Smooth muscle cell (in vitro differentiated cells): ENCODE results near the gene IKZF3. TPM values are rescaled to one million over a fixed set of nuclear protein-coding genes. Genes with fewer than 3 reads are reported as not detected.

Experiments used
- DNase-seq: peaks from one replicate; lab custom pipeline; 2025; ENCODE audit not compliant: unreplicated experiment; lab: John Stamatoyannopoulos, UW
- H2AFZ ChIP-seq: fragments of 200-600 bp; sonication (generic); 2 replicates; pipeline ENCODE4 v1.6.0; 2016; ENCODE audit warnings: antibody characterized with exemption, low read depth, mild to moderate bottlenecking
- H3F3A ChIP-seq: fragments of 200-600 bp; sonication (generic); 2 replicates; pipeline ENCODE4 v1.6.0; 2017; ENCODE audit warnings: antibody characterized with exemption, low read depth
- H3K27ac ChIP-seq: fragments of 200-600 bp; sonication (generic); 2 replicates; pipeline ENCODE4 v1.5.1; 2016; ENCODE audit warnings: low read depth, mild to moderate bottlenecking
- H3K27me3 ChIP-seq: fragments of 200-600 bp; sonication (generic); 2 replicates; pipeline ENCODE4 v1.6.1; 2016; ENCODE audit warnings: low read depth, mild to moderate bottlenecking
- H3K36me3 ChIP-seq: fragments of 200-600 bp; sonication (generic); 2 replicates; pipeline ENCODE4 v1.5.1; 2016; ENCODE audit warnings: low read depth
- H3K4me1 ChIP-seq: fragments of 200-600 bp; sonication (generic); 2 replicates; pipeline ENCODE4 v1.5.1; 2016; ENCODE audit warnings: low read depth
- H3K4me2 ChIP-seq: fragments of 200-600 bp; sonication (generic); 2 replicates; pipeline ENCODE4 v1.6.0; 2016; ENCODE audit warnings: mild to moderate bottlenecking
- H3K4me3 ChIP-seq: fragments of 200-600 bp; sonication (generic); 2 replicates; pipeline ENCODE4 v1.5.1; 2016; ENCODE audit warnings: mild to moderate bottlenecking
- H3K79me2 ChIP-seq: fragments of 200-600 bp; sonication (generic); 2 replicates; pipeline ENCODE4 v1.6.0; 2016; ENCODE audit warnings: low read depth, mild to moderate bottlenecking
- H3K9ac ChIP-seq: fragments of 200-600 bp; sonication (generic); 2 replicates; pipeline ENCODE4 v1.6.0; 2016; ENCODE audit warnings: low read depth
- H3K9me3 ChIP-seq: fragments of 200-600 bp; sonication (generic); replicated peaks from 2 replicates; pipeline ENCODE4 v1.5.1; 2016; ENCODE audit warnings: low read depth
- H4K20me1 ChIP-seq: fragments of 200-600 bp; sonication (generic); 2 replicates; pipeline ENCODE4 v1.6.0; 2016; ENCODE audit warnings: low read depth
- CTCF ChIP-seq: fragments of 200-600 bp; sonication (generic); IDR thresholded peaks from 2 replicates; pipeline ENCODE4 v1.5.1; 2017; ENCODE audit warnings: borderline replicate concordance, mild to moderate bottlenecking, antibody characterized with exemption; ENCODE audit not compliant: insufficient read depth, poor library complexity, severe bottlenecking
- WGBS: methylation state at CpG from one replicate; pipeline ENCODE4 v1.1.7; 2016; ENCODE audit warnings: low lambda C conversion rate; 5-methylcytosine and 5-hydroxymethylcytosine counted together
- polyA plus RNA-seq: library from polyadenylated mRNA; unstranded; fragments of >200 nt; fragmentation: Nextera tagmentation; extraction: Ambion mirVana; gene quantifications from 2 replicates; pipeline ENCODE4 v1.2.1, GENCODE V29; 2016
- total RNA-seq: library from RNA; depleted of rRNA; stranded (reverse); fragments of >200 nt; gene quantifications from 2 replicates; pipeline ENCODE4 v1.2.3, GENCODE V29; 2014

Gene IKZF3
- total and polyA plus RNA-seq, 2 experiments from 2014 or later = under 0.01 TPM; not detected in 1

DNA sequence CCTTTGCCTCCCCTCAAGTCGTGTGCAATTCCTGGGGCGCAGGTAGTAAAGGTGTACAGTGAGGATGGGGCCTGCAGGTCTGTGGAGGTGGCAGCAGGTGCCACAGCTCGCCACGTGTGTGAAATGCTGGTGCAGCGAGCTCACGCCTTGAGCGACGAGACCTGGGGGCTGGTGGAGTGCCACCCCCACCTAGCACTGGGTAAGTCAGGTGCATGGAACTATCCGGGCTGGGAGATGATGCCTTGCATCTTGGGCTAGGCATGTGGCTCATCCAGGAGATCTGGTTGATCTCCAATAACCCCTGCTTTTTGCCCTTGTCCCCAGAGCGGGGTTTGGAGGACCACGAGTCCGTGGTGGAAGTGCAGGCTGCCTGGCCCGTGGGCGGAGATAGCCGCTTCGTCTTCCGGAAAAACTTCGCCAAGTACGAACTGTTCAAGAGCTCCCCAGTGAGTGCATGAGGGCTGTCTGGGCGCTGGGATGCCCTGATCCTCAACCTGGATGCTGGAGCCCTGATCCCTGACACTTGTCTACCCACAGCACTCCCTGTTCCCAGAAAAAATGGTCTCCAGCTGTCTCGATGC, 121.2 kb downstream of the IKZF3 start:
- Histone ChIP-seq H2AFZ (no peak overlapping the region), H3K4me2 (no peak overlapping the region), H3K79me2 (no peaks in the 10 kb centered on the region), H3F3A (no peaks in the 10 kb centered on the region), H3K36me3 (no peaks in the 10 kb centered on the region), H4K20me1 (no peaks in the 10 kb centered on the region), H3K27ac (no peak overlapping the region), H3K4me3 (no peak overlapping the region), H3K27me3 (peaks cover 26% of the 10 kb centered on the region), H3K4me1 (peaks cover 16% of the 10 kb centered on the region), H3K9me3 (no peaks in the 10 kb centered on the region), H3K9ac (no peak overlapping the region)
- no peak for TF ChIP-seq CTCF
- WGBS = 93% methylated on average over 21 of the region's 21 CpGs
- no peak for DNase-seq

DNA sequence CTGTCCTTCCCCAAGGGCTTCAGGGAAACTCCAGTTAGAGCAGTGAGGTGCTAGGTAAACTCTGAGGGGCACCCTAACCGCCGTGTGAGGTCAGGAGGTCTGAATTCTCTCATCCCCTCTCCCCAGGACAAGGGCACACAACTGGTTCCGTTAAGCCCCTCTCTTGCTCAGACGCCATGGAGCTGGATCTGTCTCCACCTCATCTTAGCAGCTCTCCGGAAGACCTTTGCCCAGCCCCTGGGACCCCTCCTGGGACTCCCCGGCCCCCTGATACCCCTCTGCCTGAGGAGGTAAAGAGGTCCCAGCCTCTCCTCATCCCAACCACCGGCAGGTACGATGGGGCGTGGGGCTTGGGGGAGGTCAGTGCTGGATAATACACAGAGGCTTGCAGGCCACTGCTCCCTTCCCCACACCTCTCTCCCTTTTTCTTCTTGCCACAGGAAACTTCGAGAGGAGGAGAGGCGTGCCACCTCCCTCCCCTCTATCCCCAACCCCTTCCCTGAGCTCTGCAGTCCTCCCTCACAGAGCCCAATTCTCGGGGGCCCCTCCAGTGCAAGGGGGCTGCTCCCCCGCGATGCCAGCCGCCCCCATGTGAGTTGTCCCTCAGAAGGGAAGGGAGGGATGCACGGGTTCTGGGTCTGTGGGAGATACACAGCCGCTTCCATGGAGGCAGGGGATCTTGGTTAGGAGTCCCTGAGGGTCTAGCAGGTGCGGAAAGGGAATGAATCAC, 121.8 kb downstream of the IKZF3 start:
- no peak for DNase-seq
- no peak overlapping the region for H3K9ac ChIP-seq
- H2AFZ ChIP-seq = no peak overlapping the region
- no peaks in the 10 kb centered on the region for H3K79me2 ChIP-seq
- 86% methylated on average over 17 of the region's 18 CpGs for WGBS
- no peaks in the 10 kb centered on the region for H3K9me3 ChIP-seq
- H3F3A ChIP-seq = no peaks in the 10 kb centered on the region
- no peak for TF ChIP-seq CTCF
- H3K36me3 ChIP-seq = no peaks in the 10 kb centered on the region
- no peaks in the 10 kb centered on the region for H4K20me1 ChIP-seq
- peaks cover 33% of the 10 kb centered on the region for H3K27me3 ChIP-seq
- H3K4me3 ChIP-seq = no peak overlapping the region
- H3K4me2 ChIP-seq = no peak overlapping the region
- H3K4me1 ChIP-seq = peaks cover 16% of the 10 kb centered on the region
- no peak overlapping the region for H3K27ac ChIP-seq

DNA sequence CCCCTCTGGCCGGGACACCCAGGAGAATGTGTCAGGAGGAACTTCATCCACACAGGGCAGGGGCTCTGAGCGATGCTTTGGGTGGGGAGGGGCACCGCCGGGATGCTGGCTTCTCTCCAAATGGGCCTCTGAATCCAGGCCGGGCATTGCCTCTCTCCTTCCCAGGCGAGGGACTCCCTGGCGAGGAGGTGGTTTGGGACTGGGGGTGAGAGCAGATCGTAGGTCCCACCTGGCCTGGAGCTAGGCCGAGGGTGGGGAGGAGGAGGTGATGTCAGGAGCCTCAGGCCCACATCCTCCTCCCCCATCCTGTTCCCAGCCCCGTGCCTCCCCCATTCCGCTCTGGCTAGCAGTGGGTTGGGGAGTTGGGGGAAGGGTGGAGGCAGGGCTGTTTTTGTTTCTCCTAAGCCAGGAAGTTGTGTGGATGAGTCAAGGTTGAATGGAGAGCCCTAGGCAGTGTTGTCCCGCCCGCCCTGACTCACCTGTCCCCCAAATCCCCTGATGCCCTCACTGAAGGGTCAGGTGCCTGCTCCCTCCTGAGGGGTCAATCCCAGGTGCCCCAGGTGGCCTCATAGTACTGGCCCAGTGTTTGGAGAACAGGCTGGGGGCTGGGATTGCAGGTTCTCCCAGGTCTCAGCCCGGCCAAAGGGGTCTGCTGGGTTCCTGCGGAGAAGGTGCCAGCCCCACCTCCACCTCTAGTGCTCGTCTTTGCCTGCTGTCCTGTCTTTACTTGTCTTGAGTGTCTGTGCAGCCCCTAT, 123.6 kb downstream of the IKZF3 start:
- H3K4me1 ChIP-seq = peaks cover 16% of the 10 kb centered on the region
- 20% methylated on average over 14 of the region's 16 CpGs for WGBS
- peaks cover 48% of the 10 kb centered on the region for H3K27me3 ChIP-seq
- H3F3A ChIP-seq = no peaks in the 10 kb centered on the region
- H3K36me3 ChIP-seq = no peaks in the 10 kb centered on the region
- DNase-seq = no peak
- H3K4me3 ChIP-seq = peak overlapping the region; percentile 63
- peak overlapping the region; percentile 87 for H3K4me2 ChIP-seq
- peak overlapping the region; percentile 38 for H3K9ac ChIP-seq
- H3K27ac ChIP-seq = peak overlapping the region; percentile 70
- H3K79me2 ChIP-seq = no peaks in the 10 kb centered on the region
- H4K20me1 ChIP-seq = no peaks in the 10 kb centered on the region
- no peak for TF ChIP-seq CTCF
- peak overlapping the region; percentile 51 for H2AFZ ChIP-seq
- no peaks in the 10 kb centered on the region for H3K9me3 ChIP-seq
